HG02885 (cell line): ENCODE measurements around the gene ANO9.

Experiments
- ATAC-seq: cut with Tn5 transposase; IDR thresholded peaks from one replicate; pipeline ENCODE4 v1.9.1; 2021; ENCODE audit warnings: mild to moderate bottlenecking; ENCODE audit not compliant: unreplicated experiment, poor library complexity

Gene ANO9

DNA sequence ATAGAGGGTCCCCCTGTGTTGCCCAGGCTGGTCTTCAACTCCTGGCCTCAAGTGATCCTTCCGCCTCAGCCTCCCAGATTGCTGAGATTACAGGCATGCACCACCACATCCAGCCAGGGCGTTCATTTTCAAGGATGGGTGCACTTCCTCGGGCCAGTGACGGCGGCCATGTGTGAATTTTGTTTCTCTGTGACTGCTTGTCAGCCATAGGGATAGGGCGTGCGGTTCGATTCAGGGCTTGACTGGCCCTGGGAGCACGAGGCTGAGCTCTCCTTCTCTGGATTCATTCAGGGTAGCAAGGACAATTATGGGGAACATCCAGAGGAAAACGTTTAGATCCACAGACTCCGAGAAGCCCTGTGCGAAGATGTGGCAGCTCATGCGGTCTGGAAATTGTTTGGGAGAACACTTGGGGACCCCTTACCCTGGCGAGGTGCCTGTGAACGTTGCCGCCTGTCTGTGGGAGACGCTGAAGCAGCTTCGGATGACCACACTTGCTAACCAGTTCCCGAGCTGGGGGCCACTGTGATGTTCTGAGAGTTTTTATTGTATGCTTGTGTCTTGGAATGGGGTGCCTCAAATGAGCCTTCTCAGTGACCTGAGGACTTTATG lies 11.2 kb upstream of the ANO9 start:
- ATAC-seq, result no peak

DNA sequence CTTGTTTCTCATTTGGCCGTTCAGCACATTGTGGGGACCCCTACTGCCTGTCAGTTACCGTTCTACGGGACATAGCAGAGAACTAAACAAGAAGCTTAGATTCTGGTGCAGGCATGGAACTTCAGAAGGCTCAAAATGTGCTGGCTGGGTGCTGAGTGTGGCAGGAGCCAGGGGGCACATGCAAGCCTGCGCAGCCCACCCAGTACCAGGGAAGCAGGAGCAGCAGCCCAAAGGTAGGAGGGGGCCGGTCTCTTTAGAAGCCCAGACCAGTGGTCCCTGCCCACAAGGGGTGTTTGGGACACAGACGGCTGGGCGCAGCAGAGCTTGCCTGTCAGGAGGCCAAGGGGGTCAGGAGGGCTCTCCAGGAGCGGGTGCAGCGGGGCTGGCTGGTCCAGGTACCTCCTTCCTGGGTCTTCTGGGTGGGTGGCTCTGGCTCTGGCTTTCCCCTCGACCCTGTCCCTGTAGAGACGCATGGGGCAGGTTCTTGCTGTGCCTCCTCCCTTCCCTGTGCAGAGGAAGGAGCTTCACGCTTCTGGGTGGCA lies 10.5 kb upstream of the ANO9 start:
- no peak for ATAC-seq

DNA sequence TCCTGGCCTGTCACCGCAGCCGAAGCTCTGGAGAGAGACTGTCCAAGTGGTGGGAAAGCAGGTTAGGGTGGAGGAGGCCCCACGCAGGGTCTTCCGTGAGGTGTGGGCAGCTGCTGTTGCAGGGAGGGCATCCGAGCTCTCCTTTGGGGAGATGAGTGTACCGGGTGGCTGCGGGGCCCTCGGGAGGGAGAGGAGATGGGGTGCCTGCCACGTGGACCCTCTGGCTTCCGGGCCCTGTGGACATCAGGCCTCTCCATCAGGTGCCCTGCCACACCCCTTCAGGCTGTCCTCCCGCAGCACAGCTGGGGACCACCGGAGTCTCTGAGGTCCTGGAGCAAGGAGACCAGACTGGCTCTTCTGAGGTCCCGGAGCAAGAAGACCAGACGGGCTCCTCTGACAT lies 9.9 kb upstream of the ANO9 start:
- no peak for ATAC-seq

DNA sequence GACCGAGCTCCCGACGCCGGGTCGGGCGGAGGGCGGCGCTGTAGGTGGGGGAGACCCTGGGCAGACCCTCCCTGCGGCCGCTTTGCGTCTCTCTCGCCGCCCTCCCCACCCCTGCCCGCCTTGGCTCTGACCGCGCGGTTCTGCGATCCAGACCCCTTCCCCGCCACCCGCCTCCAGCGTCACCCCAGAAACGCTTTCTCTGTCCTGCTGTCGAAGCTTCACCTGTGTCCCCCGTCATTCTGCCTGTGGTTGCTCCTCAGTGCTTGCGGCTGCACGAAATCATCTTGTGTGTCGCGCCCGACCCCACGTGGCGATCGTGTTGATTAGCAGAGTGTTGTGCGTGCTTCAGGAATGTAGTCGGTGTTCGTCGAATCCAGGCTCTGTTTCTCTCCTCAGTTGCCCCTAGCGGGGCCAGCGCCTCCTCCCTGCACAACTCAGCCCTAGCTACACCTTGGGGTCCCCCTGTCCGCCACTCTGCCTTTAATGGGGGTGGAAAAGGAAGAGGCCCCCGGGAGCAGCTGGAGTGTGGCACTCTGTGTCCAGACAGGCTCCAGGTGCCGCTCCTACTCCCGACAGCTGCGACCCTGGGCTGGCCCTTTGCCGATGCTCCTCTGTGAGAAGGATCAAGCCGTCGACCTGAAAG lies 9.1 kb upstream of the ANO9 start:
- peak; percentile 5 for ATAC-seq

DNA sequence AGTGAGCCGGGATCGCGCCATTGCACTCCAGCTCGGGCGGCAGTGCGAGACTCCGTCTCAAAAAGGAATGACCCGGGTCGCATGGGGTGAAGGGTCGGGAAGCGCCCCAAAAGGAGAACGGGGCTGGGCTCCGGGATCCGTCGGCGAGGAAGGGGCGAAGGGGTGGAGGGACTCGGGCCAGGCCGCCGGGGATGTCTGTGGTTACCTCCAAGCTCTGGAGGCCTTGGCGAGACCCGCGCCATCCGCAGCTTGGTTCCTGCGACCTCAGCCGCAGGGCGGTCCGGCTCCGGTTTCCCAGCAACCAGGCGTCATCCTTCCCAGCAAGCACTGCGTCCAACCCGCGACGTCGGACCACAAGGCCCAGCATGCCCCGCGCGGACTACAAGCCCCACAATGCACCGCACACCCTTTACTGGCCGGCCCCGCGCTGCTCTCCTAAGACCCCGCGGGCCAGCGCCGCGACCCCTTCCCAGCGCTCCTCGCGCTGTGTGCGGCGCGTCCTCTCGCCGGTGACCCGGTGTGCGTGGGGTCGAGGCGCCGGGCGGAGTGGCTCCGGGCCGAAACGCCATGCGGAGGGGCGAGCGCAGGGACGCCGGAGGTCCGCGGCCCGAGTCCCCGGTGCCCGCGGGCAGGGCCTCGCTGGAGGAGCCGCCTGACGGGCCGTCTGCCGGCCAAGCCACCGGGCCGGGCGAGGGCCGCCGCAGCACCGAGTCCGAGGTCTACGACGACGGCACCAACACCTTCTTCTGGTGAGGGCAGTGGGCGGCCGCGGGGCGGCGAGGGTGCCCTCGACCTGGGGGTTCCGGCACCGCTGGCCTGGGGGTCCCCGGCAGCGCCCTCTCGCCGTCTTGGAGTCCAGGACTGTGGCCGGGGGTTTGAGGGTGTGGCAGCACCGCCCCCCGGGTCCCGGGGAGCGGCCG lies 8.3 kb upstream of the ANO9 start, which contains the start of gene PTDSS2:
Gene PTDSS2 (plus strand): TSS at position 391 of the 920 bp plus-strand sequence. CDS start 177 bp downstream, at position 568.
- peak; percentile 85 for ATAC-seq

DNA sequence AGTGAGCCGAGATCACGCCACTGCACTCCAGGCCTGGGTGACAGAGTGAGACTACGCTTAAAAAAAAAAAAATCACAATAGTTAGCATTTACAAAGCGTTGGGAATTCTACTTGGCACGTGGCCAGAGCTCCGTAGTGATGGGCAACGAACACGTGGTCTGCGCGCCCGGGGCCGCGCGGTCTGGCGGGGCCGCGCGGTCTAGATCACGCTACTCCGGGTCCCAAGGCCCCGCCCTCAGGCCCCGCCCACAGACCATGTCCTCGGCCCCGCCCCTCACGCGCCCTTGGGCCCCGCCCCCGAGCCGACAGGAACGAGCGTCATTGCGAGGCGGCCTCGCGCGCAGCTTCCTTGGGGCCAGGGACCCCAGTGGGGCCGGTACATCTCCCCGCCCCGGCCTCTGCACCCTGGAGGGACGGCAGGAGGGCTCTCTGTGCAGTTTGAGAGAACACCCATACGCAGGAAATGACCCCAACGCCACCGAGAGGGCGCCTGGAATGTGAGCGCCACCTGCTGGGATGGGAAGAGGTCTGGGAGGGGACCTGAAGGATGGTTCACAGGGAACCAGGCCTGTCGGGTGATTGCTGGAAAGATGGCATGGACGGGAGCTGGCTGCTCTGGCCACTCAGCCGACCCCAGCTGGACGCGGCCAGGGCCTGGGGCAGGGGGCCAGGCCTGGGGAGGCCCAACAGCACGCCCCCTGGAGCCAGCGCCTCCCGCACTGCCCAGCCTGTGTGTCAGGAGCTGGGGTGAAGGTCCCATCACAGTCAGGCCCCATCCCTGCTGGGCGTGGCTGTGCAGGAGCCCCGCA lies 6.3 kb upstream of the ANO9 start:
- ATAC-seq, result peak; percentile 49

DNA sequence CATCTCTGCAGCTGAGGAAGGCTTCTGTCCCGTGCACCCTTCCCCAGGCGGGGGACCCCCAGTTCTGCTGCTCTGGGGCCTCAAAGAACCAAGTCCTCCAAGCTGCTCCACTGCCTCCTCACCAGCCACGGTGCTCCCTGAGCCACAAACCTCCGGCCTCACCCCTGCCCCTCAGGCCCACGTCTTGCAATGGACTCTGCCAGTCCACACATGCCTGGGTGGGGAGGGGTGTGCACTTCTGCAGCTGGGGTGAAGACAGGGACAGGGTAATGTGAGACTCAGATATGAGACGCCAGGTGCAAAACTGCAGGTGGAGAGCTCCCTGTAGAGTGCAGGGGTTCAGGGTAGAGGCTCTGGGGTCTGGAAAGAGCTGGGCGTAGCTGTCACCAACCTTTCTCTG lies 5.1 kb upstream of the ANO9 start:
- ATAC-seq, result no peak

DNA sequence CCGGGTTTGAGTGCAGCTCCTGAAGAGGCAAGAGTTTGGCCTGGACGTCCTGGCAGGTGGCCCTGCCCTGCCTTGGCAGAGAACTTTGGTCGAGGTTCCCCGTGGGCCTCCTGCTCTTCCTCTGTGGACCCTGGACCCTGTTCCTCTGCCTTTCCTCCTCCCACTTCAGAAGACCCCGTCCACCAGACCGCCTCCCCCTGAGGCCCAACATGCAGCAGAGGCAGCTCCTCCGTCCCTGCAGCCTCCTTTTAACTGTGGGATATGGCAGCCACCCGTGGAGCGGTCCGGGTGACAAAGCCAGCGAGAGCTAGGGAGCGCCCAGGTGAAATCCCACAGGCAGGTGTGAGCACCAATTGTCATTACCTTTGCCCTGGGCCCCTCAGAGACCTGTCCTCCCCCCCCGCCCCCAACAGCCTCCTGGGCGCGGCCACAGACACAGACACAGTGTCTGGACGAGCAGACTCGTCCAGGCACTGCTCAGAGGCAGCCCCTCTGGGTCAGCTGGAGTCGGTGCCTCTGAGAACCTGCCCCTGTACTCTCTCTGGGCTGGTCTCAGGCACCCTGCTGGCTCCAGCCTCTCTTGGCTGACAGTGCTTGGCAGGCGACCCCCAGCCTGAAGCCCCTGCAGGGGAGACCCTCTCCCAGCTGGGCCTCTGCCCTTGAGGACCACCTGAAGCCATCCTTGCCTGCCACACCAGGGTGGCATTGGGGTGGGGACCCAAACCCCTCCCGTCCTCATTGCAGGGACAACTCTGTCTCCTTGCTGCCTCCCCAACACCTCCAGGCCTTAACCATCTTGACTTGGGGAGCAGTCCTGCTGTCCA lies 4.2 kb upstream of the ANO9 start:
- ATAC-seq, result no peak

DNA sequence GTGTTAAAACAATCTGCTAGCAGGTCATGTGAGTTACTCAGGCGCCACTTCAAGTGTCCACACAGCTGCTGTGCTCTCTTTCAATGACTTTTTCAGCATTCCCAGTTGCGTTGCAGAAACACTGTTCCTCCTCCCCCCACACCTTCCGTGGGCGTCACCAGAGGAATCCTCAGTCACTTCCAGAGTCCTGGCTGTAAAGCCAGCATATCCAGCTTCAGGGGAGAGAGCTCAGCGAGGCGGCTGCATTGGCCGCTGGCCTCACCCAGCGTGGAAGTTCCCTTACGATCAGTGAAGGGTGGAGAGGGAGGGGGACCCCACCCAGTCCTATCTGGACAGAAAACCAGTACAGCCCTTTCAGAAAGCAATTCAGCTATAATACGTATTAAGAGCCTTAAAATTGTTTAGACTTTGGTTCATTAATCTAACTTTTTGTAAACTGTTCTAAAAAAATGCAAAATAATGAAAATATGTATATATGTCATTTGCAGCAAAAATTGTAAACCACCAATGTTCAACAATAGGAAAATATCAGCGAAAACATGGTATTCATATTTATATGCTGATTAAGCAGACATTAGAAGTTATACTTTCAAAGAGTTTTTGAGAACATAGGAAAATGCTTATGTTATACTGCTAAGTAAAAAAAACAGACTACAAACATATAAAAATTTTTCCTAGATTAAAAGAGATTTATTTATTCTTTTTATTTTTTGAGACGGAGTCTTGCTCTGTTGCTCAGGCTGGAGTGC lies 2.8 kb upstream of the ANO9 start:
- ATAC-seq, result no peak

DNA sequence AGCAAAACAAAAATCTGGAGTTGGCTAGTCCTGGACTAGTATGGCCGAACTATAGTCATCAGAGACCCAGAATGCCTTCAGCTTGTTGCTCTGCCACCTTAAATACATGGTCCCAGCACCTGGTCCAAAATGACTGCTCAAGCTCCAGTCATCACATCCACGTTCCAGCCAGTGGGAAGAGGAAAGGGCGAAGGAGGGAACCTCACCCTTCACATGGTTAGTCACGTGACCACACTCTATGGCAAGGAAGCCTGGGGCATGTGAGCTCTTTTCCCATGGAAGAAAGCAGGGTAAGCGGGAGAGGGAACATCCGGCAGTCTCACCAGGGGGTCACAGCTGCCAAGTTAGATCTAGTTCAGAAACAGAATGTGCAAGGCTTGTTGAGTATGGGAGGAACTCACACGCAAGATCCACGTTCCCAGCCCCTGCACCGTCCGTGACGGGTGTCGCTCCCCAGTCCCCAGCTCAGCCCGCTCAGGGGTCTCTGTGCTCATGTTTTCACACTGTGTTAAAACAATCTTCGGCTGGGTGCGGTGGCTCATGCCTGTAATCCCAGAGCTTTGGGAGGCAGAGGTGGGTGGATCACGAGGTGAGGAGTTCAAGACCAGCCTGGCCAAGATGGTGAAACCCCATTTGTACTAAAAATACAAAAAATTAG lies 1.9 kb upstream of the ANO9 start:
- no peak for ATAC-seq

DNA sequence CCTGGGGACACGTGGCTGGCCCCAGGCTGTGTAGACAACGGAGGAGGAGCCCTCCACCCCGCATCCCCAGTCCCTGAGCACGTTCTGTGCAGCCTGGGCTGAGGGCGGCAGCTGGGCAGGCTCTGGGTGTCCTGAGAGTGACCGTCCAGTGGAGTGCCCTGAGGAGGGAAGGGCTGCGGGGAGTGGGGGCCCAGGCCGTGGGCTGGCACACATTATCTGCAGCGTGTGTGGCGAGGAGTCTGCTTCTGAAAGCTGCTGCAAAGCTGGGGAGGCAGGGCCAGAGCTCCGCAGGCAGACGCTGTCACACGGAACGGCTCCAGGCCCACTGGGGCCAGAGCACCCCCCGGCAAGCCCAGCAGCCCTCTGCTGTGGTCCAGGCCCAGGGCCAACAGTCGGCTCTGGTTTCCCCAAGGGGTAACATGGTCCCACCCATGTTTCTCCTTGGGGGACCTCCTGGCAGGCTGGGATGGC lies 835 bp upstream of the ANO9 start:
- no peak for ATAC-seq

DNA sequence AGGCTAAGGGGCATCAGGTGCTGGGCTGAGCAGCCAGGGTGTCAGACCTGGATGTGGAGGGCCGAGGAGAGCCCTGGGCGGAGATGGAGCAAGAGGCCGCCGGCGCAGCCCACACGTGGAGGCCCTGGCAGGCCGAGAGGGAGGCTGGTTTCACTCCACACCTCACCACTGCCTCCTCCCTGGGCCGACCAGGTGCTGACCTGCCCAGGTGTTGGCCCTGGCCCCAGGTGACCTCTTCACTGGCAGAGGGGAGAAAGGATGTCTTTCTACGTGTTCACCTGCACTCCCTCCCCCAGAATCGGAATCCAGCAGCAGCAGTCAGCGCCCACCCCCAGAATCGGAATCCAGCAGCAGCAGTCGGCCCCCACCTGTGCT lies 781 bp downstream of the ANO9 start:
- no peak for ATAC-seq

DNA sequence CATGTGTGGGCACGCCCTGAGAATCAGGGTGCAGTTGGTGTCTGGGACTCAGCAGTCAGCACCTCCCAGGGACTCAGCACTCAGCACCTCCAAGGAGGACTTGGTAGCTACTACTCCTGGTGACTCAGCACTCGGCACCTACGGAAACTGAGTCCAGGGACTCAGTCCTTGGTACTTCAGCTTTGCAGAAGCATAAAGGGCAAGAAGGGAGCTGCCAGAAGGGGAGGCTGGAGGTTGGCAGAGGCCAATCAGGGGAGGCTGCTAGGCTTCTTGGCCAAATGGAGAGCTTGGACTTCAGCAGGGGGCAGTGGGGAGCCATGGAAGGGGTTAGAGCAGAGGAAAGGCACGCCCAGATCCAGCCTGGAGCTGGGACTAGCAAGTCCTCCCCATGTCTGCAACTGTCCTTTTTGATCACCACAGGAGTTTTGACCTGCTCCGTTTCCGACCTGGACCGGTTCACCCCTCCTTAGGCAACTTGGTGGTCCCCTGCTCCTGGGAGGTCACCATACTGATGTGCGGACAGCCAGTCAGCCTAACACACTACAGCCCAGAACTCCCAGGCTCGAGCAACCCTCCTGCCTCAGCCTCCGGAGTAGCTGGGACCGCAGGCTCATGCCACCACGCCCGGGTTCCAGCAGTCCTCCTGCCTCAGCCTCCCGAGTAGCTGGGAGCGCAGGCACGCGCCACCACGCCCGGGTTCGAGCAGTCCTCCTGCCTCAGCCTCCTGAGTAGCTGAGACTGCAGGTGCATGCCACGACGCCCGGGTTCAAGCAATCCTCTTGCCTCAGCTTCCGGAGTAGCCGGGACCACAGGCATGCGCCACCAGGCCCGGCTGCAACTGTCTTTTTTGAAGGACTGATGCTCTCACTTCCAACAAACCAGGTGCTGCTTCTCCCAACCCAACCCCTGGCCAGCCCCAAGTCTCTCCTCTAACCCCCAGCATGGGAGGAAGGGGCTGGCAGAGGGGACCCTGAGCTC lies 1.5 kb downstream of the ANO9 start:
- ATAC-seq, result no peak

DNA sequence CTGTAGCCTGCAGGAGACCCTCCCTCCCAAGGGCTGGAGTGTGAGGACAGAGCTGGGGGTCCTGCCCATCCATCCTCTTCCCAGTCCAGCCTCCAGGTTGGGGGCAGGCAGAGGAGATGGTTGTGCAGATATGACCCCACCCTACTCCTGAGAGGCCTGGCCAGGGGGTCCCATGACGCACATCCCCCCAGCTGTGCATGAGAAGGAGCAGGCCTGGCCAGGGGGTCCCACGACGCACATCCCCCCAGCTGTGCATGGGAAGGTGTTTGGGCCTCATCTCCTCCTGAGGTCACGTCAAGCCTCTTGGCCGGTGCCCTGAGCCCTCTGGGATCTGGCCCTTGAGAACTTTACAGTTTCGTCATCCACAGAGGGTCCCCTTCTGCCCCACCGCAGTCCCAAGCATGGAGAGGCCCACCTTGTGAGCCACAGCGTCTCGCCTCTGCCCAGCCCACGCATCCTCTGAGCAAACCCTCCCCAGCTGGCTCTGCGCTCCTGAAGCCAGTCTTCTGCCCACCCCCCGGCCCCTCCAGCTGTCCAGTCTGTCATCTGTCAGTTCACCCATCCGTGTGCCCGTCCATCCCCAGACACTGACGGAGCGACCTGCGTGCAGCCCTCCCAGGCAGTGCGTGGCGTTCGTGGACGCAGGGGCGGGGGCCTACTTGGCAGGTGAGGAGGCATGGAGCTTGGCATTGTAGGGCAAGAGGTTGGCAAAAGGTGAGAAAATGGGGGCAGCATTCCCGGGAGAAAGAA lies 2.3 kb downstream of the ANO9 start:
- no peak for ATAC-seq

DNA sequence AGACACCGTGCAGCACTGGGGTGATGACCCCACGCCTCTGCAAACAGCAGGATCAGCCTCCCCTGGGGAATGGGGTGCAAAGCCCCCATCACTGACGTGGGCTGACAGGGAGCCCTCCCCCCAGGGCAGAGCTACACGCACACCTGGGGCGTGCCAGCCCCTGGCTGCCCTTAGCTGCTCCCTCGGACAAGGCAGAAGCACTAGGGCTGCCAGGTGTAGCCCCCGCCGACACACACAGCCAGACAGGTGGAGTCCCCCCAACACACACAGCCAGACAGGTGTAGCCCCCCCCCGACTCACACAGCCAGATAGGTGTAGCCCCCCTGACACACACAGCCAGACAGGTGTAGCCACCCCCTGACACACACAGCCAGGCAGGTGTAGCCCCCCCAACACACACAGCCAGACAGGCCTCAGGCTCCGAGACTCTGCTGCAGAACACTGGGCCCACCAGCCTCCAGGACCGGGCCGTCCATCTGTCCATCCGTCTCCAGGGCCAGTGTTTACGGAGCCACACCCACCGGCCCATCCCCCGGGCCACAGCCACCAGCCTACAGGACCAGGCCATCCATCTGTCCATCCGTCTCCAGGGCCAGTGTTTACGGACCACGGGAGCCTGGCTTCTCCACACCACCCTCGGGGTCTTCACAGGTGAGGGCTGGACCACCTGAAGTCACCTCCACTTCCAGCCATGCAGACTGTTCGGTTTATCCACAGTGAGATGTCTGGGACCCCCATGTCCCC lies 3.5 kb downstream of the ANO9 start:
- ATAC-seq, result no peak
